Fibroblast of upper back skin (primary cell): ENCODE measurements around the gene PLXNA3.

Experiments used
- DNase-seq: peaks from one replicate; pipeline ENCODE4 v3.0.0-alpha.2; 2013

The PLXNA3 gene

DNA sequence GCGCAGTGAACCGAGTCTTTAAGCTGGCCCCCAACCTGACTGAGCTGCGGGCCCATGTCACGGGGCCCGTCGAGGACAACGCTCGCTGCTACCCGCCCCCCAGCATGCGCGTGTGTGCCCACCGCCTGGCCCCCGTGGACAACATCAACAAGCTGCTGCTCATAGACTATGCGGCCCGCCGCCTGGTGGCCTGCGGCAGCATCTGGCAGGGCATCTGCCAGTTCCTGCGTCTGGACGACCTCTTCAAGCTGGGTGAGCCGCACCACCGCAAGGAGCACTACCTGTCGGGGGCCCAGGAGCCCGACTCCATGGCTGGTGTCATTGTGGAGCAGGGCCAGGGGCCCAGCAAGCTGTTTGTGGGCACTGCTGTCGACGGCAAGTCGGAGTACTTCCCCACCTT lies 2.2 kb downstream of the PLXNA3 start:
- no peak for DNase-seq

DNA sequence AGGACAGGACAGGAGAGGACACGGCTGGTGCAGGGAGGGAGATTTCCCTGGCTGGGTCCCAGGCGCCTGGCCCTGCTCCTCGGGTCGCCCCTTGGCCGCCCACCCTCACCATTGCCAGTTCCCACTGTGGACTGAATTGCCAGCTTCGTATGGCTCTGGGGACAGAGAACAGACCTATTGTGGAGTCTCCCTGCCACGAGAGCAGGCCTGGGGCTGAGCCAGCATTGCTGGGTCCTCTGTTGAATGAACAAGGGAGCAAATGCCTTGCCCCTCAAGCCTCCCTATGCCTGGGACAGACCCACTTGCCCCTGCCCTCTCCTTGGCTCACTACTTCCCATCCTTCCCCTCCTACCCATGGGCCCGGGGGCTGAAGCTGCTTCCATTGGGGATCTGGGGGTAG lies 4.3 kb downstream of the PLXNA3 start:
- DNase-seq: no peak

DNA sequence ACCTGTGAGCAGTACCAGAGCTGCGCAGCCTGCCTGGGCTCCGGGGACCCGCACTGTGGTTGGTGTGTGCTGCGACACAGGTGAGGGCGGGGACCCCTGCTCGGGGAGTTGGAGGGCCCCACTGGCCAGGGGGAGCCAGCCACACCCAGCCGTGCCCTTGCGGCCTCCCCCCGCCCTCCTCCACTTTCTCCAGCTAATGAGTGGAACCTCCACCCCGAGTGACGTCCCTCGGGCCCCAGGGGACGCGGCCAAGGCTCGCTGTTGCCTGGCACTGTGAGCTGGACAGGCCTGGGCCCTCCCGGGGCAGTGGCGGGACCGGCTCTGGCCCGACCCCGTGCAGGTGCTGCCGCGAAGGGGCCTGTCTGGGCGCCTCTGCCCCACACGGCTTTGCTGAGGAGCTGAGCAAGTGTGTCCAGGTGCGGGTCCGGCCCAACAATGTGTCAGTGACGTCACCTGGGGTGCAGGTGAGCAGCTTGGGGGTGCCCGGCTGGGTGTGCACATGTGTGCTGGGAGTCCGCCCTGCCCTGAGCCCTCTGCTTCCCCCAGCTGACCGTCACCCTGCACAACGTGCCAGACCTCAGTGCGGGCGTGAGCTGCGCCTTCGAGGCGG lies 5.6 kb downstream of the PLXNA3 start:
- DNase-seq: no peak

DNA sequence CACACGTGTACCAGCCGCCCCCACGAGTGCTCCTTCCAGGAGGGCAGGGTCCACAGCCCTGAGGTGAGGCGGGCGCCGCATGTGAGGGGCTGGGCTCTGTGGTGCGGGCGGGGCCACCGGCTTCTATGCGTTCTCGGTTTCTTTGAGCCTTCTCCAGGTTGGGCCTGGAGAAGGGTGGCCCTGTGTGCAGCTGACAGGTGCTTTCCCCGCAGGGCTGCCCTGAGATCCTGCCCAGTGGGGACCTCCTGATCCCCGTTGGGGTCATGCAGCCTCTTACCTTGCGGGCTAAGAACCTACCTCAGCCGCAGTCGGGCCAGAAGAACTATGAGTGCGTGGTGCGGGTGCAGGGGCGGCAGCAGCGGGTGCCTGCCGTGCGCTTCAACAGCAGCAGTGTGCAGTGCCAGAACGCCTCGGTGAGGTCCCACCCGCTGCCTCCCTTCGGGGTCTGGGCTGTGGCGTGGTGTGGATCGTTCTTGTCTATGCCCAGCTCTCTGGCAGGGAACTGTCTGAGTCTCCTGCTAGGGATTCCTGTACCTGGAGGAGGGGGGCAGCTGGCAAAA lies 6.8 kb downstream of the PLXNA3 start:
- DNase-seq: no peak

DNA sequence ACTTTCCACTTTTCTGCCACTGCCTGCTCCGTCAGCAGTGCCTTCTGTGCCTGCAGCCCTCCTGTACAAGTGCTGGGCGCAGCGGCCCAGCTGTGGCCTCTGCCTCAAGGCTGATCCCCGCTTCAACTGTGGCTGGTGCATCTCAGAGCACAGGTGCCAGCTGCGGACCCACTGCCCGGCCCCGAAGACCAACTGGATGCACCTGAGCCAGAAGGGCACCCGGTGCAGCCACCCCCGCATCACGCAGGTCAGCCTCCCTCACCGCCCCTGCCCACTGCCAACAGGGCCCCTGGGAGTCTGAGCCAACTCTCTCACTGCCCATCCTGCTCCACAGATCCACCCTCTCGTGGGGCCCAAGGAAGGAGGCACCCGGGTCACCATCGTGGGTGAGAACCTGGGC lies 7.5 kb downstream of the PLXNA3 start:
- no peak for DNase-seq

DNA sequence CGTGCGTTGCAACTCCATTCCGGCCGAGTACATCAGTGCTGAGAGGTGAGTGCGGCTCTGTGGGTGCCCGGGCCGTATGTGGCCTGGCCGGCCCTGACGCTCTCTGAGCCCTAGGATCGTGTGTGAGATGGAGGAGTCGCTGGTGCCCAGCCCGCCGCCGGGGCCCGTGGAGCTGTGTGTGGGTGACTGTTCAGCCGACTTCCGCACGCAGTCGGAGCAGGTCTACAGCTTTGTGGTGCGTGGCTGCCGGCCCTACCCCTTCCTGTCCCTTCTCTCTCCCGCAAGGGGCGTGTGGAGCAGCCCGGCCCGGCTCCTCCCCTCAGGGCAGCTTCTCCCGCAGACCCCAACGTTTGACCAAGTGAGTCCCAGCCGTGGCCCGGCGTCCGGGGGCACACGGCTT lies 8.0 kb downstream of the PLXNA3 start:
- DNase-seq: no peak

DNA sequence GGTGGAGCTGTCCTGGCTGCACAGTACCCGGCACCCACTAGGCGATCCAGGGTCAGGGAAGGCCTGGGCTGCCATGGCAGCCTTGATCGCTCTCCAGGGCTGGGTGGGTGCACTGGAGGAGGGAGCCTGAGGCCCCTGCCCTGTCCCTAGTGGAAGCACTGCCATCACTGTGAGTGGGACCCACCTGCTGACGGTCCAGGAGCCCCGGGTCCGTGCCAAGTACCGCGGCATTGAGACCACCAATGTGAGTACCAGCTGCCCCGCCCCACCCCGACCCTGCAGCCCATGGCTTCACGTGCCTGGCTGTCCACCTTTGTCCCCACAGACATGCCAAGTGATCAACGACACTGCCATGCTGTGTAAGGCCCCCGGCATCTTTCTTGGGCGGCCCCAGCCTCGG lies 8.8 kb downstream of the PLXNA3 start:
- no peak for DNase-seq

DNA sequence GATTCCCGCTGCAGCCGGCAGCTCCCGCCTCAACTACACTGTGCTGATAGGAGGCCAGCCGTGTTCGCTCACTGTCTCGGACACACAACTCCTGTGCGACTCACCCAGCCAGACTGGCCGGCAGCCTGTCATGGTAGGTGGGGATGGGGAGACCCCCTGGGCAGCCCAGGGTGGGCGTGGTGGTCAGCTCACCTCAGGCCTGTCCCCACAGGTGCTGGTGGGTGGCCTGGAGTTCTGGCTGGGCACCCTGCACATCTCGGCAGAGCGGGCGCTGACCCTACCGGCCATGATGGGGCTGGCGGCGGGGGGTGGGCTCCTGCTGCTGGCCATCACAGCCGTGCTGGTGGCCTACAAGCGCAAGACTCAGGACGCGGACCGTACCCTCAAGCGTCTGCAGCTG lies 9.5 kb downstream of the PLXNA3 start:
- no peak for DNase-seq

DNA sequence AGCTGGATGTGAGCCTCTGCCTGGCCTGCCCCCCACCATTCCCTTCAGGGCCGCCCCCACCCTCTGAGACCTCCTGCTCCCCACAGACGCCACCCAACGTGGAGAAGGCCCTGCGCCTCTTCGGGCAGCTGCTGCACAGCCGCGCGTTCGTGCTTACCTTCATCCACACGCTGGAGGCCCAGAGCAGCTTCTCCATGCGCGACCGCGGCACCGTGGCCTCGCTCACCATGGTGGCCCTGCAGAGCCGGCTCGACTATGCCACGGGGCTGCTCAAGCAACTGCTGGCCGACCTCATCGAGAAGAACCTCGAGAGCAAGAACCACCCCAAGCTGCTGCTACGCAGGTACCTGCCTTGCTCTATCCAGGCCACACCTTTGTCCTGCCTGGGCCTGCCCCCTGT lies 10.1 kb downstream of the PLXNA3 start:
- DNase-seq: no peak

DNA sequence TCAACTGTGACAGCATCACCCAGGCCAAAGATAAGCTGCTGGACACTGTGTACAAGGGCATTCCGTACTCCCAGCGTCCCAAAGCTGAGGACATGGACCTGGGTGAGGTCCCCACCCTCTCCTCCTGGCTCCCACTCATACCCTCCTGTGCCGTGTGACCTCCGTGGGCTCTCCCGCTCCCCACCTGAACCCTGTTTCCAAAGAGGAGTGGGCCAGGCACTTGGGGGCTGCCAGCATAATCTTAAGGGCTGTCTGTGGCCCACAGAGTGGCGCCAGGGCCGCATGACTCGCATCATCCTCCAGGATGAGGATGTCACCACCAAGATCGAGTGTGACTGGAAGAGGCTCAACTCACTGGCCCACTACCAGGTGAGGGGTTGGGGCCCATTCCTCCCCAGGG lies 11.0 kb downstream of the PLXNA3 start:
- no peak for DNase-seq

DNA sequence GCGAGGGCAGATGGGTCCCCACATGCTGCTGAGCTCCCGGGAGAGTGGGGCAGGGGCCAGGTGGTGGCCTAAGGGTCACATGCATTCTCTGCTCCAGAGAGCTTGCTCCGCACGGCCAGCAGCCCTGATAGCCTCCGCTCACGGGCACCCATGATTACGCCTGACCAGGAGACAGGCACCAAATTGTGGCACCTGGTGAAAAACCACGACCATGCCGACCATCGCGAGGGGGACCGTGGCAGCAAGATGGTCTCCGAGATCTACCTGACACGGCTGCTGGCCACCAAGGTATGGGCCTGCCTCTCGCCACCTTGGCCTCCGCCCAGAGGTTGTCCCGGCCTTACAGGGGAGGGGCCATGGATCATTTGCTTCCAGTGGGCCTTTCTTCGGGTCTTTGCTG lies 11.8 kb downstream of the PLXNA3 start:
- no peak for DNase-seq

DNA sequence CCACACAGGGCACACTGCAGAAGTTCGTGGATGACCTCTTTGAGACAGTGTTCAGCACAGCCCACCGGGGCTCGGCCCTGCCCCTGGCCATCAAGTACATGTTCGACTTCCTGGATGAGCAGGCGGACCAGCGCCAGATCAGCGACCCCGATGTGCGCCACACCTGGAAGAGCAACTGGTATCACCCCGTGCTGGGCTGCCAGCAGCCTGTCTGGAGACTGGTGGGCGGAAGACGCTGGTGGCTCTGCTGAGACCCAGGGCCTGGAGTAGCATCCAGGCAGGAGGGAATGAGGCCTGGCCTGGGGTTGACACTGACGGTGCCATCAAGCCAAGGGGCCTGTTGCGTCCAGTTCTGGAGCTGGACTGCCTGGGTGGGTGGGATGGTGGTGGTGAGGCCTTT lies 12.4 kb downstream of the PLXNA3 start:
- no peak for DNase-seq

DNA sequence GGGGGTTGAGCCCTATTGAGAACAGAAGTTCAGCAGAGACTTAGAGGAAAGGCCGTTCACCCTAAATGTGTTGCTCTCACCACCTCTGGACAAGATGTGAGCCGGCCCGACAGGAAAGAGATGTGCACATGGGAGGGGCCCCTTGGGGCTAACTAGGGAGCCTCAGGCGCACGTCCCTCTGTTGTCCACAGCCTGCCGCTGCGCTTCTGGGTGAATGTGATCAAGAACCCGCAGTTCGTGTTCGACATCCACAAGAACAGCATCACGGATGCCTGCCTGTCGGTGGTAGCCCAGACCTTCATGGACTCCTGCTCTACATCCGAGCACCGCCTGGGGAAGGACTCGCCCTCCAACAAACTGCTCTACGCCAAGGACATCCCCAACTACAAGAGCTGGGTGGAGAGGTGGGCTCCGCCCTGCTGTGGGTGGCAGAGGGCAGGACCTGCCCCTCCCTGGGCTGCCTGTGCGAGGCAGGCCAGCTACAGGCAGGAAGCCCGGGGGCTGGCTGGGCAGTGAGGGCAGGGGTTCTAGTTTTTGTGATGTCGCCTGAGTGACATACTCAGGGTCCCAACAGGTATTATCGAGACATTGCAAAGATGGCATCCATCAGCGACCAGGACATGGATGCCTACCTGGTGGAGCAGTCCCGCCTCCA lies 13.0 kb downstream of the PLXNA3 start:
- no peak for DNase-seq

DNA sequence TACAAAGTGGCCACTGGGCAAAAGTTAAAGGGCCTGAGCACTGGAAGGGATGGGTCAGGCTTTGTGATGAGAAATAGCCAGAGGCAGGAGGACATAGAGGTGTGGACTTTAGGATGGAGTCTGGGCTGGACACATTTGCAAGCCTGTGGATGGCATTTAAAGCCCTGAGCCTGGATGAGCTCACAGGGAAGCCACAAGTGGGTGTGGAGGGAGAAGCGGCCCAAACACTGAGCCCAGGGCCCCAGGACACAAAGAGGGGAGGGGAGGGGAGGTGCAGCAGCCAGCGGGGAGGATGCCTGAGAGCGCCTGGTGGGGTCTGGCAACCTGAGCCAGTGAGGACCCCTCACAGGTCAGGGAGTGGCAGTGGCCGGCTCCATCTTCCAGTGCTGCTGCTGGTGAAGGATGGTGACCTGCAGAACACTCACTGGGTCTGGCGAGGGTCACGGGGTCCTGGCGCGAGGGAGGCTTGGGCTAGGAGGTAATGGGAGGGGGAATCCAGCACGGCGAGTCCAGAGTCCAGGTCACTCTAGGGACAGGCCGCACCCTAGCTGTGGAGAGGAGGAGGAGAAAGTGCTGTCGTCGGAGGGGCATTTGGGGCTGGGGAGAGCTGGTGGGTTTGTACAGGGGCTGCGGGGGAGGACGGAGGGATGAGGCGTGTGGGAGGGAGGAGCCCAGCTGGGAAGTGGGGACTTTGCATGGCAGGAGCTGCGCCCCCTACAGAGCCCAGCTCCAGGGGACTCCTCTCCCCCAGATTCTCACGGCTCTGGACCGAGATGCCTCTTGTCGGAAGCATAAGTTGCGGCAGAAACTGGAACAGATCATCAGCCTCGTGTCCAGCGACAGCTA lies 14.0 kb downstream of the PLXNA3 start:
- DNase-seq: no peak

DNA sequence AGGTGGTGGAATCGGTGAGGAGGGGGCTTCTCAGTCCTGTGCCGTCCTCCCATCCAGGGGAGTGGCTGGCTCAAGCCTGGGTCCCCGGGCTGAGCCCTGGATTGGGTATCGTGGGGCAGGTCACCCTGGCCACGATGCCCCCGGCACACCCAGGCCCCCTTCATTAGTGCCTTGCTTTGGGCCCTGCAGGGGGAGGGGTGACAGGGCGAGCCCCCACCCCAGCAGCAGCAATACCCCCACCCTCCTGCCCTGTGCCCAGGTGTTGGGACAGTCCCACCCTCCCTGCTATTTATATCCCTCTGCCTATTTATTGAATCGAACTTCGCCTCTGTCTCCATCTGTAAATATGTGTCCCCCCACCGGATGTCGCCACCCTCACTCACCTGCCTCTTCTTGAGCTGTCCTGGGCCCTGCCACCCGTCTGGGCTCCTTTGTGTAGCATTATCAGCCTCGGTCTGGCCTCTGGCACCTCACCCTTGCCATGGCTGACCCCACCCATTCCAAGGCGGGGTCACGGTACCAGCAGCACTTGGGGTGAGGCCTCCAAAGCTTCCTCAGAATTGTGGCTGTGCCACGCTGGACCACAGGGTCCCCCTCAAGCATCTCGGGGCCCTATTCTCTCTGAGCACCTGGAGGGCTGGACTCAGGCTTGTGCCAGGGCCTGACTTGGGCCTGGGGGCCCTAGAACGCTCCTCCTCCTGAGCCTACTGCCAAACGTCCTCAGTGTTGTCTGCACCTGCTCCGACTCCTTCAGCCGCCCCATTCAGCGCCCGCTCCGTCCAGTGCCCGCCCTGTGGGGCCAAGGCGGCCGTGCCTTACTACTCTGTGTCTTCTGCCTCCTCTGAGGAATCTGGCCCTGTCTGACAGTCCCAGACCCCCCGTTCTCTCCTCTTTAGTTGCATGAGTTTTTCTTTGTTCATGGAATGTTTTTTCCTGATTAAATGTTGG lies 14.9 kb downstream of the PLXNA3 start:
- no peak for DNase-seq

DNA sequence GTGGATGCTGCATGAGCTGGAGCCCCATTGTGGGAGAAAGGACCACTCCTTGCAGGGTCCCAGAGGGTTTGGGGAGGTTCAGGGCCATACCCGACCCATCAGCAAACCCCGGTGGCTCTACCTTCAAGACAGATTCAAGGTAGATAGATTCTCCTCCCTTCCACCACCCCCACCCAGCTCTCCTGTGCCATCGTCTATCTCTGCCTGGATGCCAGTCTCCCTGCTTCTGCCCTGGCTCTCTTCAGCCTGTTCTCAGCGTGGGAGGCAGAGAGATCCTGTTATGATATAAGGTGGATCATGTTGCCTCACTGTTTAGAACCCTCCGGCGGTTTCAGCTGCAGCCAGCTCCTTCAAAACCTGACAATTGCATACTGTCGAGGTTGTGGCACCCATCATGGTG lies 15.6 kb downstream of the PLXNA3 start:
- no peak for DNase-seq

DNA sequence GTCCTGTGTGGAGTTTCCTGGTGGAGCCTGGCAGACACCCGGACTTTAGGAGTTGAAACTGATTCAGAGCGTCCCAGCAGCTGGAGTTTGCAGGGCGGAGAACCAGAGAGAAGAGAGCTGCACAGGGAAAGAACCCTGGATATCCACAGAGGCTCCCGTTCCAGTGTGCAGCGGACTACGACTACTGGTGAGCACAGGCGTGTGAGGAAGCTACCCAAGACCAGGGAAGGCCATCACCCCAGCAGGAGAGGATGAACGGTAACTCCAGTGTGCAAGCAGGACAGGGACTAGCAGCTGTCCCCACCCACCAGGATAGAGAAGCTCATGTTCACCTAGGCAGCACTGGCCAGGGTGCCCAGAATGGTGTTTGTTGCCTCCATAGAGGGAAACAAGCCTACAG lies 18.7 kb downstream of the PLXNA3 start:
- no peak for DNase-seq

DNA sequence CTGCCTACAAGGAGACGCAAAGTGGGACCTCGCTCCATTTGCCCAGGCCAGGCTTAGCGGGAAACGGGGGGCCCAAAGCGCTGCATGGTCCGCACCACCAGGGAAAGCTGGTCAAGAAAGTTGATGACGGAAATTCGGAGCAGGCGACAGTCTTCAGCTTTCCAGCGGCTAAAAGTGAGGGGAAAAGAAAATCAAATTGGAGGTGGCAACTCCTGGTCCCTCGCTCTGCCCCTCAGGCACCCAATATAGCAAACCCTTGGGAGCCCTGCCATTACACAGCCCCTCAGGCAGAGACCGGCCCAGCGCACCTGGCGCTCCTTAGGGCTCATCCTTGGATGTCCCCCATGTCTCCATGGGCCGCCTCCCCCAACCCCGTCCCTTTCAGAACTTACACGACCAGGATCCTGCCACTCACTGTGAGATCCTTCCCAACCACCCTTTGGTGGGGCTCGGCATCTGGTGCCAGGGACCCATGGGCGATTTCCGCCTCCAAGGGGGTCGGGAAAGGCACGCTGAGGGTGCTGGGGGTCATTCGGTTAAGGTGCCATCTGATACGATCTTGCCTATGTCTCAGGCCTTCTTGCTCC lies 19.9 kb downstream of the PLXNA3 start:
- DNase-seq: no peak

DNA sequence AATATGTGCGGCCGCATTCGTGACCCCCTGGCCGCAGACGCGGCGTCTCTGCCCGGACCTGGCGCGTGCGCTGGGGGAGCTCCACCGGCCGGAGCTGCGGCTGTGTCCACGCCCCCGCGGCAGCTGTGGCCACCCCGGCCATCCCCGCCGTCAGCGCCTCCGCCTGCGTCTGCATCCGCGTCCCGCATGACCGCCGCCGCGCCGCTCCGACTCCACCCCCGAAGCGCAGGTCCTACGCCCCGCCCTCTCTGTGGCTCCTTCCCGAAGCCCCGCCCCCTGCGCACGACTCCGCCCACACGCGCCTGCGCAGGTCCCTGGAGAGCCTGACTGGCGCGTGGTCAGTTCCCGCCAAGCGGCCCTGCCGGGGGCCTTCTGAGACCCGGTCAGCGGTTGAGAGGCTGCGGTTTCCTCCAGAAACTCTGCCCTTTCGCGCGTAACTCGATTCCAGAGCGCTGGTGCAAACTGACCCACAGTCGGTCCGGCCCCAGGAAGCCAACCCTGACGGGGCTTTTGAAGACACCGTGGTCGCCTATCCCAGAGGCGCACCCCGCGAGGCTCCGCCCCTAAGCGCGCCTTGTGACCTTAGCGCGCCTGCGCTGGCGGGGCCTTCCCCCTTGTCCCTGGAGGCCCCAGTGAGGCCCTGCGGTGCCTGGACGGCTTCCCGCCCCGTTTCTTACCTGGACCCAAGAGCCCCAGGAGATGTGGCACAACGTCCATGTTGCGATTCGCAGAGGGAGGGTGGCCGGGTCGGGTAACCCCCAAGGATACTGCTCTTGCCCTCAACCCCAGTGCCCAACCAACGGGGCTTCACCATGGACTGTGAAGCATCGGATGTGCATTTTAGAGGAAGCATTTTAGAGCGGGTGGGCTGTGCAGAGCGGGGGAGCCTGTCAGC lies 20.9 kb downstream of the PLXNA3 start, which contains the start of gene LAGE3:
Gene LAGE3, minus strand, starts transcription at position 554 of the 895 bp plus-strand sequence. Its CDS starts 366 bp downstream, at position 188.
- DNase-seq: peak; percentile 84

DNA sequence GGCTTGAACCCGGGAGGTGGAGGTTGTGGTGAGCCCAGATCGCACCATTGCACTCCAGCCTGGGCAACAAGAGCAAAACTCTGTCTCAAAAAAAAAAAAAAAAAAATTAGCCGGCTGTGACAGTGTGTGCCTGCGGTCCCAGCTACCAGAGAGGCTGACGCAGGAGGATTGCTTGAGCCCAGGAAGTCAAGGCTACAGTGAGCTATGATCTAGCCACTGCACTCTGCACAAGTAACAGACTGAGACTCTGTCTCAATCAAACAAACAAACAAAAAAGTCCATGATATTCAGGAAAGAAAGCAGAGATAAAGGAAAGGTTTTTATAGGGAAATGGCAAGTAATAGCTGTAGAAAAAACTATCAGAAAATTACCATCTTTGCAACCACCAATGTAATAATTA lies 23.1 kb downstream of the PLXNA3 start:
- DNase-seq: no peak
